GM18505 (cell line): ENCODE results near the gene EXTL1.

ENCODE experiments used
- ATAC-seq: cut with Tn5 transposase; IDR thresholded peaks from one replicate; pipeline ENCODE4 v1.9.1; 2021; ENCODE audit not compliant: unreplicated experiment
- POLR2A ChIP-seq: IDR thresholded peaks from 4 replicates; pipeline ENCODE4 v1.6.1; 2011; ENCODE audit warnings: borderline replicate concordance; ENCODE audit not compliant: insufficient read depth, insufficient read length; ENCODE audit errors: extremely low read depth

The EXTL1 gene

DNA sequence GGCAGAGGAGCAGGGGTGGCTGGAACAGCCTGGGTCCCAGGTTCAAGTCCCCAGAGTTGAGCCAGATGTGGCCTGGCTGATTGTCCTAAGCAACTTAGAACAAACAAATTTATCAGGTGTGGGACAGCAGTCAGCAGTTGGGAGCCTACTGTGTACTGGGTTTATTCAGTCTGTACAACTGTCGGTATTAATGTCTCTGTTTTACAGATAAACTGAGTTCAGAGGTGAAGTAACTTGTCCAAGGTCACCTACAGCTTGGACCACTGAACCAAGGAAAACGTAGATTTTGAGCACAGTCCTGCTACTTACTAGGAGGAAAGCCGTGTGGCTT, 60.4 kb downstream of the EXTL1 start:
- no peak for ATAC-seq
- no peak for TF ChIP-seq POLR2A

DNA sequence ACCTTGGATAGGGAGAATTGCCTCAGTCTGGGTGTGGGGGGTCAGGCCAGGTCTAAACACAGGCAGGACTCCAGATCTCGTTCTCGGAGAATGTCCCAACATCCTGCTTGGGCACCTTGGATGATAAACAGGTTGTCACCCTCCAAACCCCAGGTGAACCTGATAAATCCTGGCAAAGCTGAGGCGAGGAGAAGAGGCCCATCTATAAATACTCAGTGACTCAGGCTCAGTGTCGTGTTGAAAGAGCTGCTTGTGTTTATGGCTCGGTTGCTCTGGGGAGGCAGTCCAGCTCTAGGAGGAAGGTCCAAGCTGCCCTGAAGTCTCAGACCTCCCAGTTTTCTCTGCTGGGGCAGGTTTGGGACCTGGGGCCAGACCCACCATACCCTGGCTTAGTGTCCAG, 61.6 kb downstream of the EXTL1 start:
- ATAC-seq = no peak

DNA sequence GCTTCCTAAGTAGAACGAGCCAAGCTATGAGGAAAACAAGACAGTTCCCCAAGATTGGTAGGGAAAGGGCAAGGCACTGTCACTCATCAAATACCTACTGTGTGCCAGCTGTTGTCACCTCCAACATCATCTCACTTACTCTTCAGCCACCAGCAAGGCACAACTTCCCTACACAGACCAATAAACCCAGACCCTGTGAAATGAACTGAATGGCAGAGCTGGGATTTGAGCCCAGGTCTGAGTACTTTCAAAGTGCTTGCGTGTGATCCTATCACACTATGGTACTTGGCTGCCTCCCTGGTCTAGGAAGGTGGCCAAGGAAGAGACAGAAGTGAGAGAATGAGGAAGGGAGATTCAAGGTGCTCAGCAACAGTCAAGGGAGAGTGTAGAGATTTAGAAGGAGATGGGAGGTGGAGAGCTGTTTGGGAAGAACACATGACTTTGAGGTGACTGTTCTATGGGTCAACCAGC, 62.6 kb downstream of the EXTL1 start:
- TF ChIP-seq POLR2A = no peak
- no peak for ATAC-seq

More for the DNA sequence above, 61.6 kb downstream of the EXTL1 start:
- TF ChIP-seq POLR2A = no peak

DNA sequence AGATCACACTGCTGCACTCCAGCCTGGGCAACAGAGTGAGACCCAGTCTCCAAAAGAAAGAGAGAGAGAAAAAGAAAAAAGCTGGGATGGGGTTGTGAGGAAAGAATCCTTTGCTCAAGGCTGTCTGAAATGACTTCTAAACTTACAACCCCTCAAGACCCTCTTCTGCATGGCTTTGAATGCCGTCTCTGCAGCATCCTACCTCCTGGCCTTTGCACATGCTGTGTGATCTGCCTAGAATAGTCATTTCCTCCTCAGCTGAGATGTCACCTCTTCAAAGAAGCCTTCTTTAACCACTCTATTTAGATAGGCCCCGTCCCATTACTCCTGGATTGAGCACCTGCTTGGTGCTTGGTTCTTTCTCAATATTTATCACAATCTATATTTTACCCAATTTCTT, 63.3 kb downstream of the EXTL1 start:
- no peak for ATAC-seq
- TF ChIP-seq POLR2A = no peak
